ENCODE measurements around the gene ABI1.

The ABI1 gene

DNA sequence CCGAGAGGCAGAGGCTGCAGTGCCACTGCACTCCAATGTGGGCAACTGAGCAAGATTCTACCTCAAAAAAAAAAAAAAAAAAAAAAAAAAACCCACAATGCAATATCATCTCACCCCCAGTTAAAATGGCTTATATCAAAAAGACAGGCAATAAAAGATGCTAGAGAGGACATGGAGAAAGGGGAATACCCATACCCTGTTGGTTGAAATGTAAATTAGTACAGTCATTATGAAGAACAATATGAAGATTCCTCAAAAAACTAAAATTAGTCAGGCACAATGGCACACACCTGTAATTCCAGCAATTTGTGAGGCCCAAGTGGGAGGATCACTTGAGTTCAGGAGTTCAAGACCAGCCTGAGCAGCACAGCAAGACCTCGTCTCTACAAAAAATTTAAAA lies 25.7 kb downstream of the ABI1 start:
- TF ChIP-seq, protein P1, sequence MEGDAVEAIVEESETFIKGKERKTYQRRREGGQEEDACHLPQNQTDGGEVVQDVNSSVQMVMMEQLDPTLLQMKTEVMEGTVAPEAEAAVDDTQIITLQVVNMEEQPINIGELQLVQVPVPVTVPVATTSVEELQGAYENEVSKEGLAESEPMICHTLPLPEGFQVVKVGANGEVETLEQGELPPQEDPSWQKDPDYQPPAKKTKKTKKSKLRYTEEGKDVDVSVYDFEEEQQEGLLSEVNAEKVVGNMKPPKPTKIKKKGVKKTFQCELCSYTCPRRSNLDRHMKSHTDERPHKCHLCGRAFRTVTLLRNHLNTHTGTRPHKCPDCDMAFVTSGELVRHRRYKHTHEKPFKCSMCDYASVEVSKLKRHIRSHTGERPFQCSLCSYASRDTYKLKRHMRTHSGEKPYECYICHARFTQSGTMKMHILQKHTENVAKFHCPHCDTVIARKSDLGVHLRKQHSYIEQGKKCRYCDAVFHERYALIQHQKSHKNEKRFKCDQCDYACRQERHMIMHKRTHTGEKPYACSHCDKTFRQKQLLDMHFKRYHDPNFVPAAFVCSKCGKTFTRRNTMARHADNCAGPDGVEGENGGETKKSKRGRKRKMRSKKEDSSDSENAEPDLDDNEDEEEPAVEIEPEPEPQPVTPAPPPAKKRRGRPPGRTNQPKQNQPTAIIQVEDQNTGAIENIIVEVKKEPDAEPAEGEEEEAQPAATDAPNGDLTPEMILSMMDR (IDR thresholded peaks at IDR 0.05; ENCODE audit: insufficient read depth, low read depth, low read length, missing control alignments) = no peak
- no peak overlapping the region for H3K4me3 ChIP-seq (ENCODE audit: low read depth, low read length)
- DNase-seq (ENCODE audit: low read depth) = no peak

DNA sequence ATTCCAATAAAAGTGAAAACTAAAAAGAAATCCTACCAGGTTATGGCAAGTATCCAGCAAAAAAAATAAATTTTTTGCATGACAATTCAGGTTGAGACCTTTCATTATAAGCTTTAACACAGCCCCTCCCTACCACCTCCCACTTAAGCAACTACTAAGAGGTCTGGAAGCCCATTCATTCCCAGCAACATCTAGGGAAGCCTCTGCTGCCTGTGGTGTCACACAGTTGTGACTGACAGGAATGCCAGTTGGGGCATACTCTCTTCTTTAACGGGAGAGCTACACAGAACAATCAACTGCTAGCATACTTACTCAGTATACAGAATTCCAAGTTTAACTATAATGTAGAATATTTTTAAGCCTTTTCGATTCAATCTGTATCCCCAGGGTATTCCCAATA lies 27.8 kb downstream of the ABI1 start:
- H3K4me3 ChIP-seq (ENCODE audit: low read depth, low read length) = no peak overlapping the region
- TF ChIP-seq, protein P1 (IDR thresholded peaks at IDR 0.05; ENCODE audit: insufficient read depth, low read depth, low read length, missing control alignments) = no peak
- DNase-seq (ENCODE audit: low read depth) = no peak

DNA sequence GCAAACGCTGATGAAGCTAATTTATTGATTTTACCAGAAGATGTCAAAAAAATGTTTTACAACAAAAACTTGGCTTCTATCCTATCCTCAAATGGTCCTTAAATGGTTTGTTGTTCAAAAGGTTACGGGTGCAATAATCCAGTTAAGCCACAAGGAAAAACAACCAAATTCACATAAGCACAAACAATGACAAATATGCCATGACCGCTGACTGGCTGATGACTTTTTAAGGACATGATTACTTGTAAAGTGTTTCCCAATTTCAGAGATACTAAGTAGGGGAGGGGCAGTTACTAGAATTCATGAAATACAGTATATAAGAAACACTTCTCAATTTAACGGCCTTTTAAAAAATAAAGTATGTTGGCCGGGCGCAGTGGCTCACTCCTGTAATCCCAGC lies 28.8 kb downstream of the ABI1 start:
- no peak for DNase-seq (ENCODE audit: low read depth)
- H3K4me3 ChIP-seq (ENCODE audit: low read depth, low read length) = no peak overlapping the region
- TF ChIP-seq, protein P1 (IDR thresholded peaks at IDR 0.05; ENCODE audit: insufficient read depth, low read depth, low read length, missing control alignments) = no peak

DNA sequence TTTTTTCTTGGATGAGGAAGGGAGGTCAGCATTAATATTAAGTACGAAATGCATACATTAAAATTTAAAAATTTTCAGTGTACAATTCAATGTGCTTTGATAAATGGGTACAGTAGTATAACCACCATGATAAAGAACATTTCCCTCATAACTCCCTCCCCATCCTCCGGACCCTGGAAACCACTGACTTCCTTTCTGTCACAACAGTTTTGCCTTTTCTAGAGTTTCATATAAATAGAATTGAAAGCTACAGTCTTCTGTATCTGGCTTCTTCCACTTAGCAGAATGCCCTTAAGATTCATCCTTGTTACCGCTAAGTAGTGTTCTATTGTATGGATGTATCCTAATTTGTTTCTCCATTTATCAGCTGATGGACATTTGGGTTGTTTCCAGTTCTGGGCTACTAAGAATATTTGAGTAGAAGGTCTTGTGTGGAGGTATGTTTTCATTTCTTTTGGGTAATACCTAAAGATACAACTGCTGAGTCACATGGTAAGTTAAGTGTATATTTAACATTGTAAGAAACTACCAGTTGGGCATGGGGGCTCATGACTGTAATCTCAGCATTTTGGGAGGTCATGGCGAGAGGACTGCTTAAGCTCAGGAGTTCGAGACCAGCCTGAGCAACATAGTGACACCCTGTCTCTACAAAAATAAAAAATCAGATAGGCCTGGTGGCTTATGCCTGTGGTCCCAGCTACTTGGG lies 30.8 kb downstream of the ABI1 start:
- TF ChIP-seq, protein P1 (IDR thresholded peaks at IDR 0.05; ENCODE audit: insufficient read depth, low read depth, low read length, missing control alignments) = no peak
- no peak for DNase-seq (ENCODE audit: low read depth)
- no peak overlapping the region for H3K4me3 ChIP-seq (ENCODE audit: low read depth, low read length)

DNA sequence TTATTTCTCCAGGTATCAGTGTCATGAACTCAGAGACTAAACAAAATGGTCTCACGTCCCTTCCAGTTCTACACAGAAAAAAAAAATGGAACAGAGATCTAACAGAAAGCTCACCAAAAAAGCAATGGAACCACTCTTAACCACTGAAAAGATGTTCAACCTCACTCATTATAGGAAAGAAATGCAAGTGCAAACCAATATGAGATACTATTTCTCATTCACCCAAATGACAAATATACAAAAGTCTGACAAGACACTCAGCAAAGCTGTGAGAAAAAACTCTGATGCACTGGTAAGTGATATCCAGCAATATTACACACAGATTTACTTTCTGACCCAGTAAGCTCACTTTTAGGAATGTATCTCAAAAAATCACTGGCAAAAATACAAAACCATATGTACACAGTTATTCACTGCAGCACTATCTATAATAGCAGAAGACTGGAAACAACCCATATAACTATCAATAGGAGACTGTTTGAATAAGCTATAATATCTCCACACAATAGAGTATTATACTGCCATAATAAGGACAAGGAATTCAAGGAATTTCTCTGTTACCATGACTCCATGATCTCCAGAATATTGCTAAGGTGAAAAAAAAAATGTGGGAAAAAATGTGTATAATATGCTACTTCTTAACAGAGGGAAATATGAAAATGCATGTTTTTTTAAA lies 36.6 kb downstream of the ABI1 start:
- no peak for DNase-seq (ENCODE audit: low read depth)
- no peak overlapping the region for H3K4me3 ChIP-seq (ENCODE audit: low read depth, low read length)
- TF ChIP-seq, protein P1 (IDR thresholded peaks at IDR 0.05; ENCODE audit: insufficient read depth, low read depth, low read length, missing control alignments) = no peak

DNA sequence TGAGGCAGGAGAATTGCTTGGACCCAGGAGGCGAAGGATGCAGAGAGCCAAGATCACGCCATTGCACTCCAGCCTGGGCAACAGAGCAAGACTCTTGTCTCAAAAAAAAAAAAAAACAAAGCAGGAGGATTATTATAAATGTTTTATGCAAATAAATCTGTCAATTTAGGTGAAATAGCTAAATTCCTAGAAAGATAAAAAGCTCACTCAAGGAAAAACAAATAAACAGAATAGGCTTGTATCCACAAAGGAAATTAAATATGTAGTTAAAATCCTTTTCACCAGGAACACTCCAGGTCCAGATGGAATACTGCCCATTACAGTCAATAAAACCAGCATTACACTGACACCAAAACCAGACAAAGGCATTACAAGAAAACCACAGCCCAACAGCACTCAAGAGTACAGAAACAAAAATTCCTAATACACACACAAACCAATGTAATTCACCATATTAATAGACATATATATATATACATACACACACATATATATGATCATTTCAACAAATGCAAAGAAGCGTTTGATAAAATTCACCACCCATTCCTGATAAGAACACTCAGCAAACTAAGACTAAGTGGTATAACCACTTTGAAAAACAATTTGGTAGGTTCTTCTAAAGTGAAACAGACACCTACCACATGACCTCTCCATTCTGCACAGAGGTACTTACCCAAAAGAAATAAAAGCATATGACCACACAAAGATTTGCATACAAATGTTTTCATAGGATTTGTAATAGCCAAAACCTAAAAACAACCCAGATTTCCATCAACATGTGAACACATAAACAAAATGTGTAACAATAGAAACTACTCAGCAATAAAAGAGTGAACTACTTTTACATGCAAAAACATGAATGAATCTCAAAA lies 38.8 kb downstream of the ABI1 start:
- no peak for DNase-seq (ENCODE audit: low read depth)
- TF ChIP-seq, protein P1 (IDR thresholded peaks at IDR 0.05; ENCODE audit: insufficient read depth, low read depth, low read length, missing control alignments) = no peak
- no peak overlapping the region for H3K4me3 ChIP-seq (ENCODE audit: low read depth, low read length)
